Memory B cell (primary cell): ENCODE measurements around the gene CABYR.

Source experiments
- ATAC-seq: fragments of 150-1000 bp; cut with Tn5 transposase; 2 replicates; pipeline ENCODE4 v1.10.0; 2021; ENCODE audit warnings: low read depth, mild to moderate bottlenecking, moderate library complexity
- DNase-seq, 2 donors: peaks; one replicate each; pipeline ENCODE4 v3.0.0; 2022; ENCODE audit warnings: low spot score in 2 of 2
- H3K27ac Mint-ChIP-seq: one replicate; pipeline ENCODE4 v1.8.0; 2022; ENCODE audit warnings: mild to moderate bottlenecking, moderate library complexity, mixed read lengths
- H3K27me3 Mint-ChIP-seq: one replicate; pipeline ENCODE4 v1.8.0; 2022; ENCODE audit warnings: mixed read lengths
- H3K36me3 Mint-ChIP-seq: one replicate; pipeline ENCODE4 v1.8.0; 2022; ENCODE audit warnings: mild to moderate bottlenecking, mixed read lengths
- H3K4me1 Mint-ChIP-seq: one replicate; pipeline ENCODE4 v1.8.0; 2022; ENCODE audit warnings: mixed read lengths
- H3K4me3 Mint-ChIP-seq: one replicate; pipeline ENCODE4 v1.8.0; 2022; ENCODE audit warnings: mild to moderate bottlenecking, moderate library complexity, mixed read lengths
- H3K9me3 Mint-ChIP-seq: one replicate; pipeline ENCODE4 v1.8.0; 2022; ENCODE audit warnings: mixed read lengths

Gene CABYR

DNA sequence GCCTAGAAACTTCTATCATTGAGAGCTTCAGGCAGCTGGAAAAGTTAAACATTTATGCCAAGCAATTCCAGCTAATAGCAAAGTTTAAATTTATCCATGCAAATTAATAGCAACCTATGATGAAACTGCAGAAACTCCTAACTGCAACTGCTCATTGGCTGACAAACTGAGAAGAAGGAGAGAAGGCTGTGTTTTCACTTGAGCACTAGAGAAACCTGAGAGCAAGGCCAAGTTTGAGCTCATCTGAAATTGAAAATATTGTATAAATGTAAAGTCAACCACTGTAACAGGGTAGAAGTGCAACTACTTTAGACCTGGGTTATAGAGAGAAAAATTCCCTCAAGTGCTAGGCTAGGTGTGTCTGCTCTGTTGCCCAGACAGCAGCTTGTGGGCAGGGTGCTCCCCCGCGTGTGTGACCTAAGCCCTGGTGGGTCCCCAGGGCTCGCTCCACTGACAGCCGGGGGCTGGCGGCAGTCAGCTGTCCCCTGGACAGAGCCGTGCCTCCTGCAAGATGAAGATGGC lies 50.2 kb downstream of the CABYR start:
- DNase-seq = no peak
- Mint-ChIP-seq H3K9me3 (no peaks in the 10 kb centered on the region), H3K36me3 (no peaks in the 10 kb centered on the region), H3K27ac (no peak overlapping the region), H3K27me3 (peaks cover 16% of the 10 kb centered on the region), H3K4me3 (no peak overlapping the region), H3K4me1 (peaks cover 6% of the 10 kb centered on the region)
- peak; percentile 64 for ATAC-seq

DNA sequence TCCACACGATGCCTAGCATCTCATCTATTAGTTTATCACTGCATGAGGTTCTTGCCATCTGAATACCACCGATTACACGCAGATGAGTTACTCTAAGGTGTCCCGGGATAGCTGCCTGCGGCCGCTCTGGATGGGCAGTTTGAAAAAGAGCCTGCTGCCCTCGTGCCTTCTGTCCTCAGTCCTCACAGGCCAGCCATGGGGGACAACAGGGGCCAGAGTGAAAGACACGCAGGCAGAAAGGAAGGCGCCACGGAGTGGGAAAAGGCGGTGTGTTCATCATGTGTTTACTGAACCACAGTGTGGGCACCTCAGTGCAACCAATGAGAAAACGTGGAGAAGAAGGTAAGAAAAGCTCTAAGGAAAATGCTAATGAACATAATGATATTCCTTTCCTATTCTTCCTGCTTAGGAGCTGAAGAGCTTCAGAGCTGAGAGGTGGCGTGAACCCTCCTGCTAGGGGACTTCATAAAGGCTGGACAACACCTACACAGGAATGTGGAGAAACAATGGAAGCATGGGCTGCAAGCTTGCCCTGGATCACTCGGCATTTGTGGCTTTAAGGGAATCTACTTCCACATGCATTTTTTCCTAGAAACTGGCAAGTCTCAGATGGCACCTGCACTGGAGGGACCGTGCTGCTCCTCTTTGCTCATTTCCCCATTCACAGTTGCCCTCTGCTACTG lies 50.9 kb downstream of the CABYR start:
- Mint-ChIP-seq H3K4me1 (peaks cover 6% of the 10 kb centered on the region), H3K27ac (no peak overlapping the region), H3K27me3 (peaks cover 15% of the 10 kb centered on the region)

DNA sequence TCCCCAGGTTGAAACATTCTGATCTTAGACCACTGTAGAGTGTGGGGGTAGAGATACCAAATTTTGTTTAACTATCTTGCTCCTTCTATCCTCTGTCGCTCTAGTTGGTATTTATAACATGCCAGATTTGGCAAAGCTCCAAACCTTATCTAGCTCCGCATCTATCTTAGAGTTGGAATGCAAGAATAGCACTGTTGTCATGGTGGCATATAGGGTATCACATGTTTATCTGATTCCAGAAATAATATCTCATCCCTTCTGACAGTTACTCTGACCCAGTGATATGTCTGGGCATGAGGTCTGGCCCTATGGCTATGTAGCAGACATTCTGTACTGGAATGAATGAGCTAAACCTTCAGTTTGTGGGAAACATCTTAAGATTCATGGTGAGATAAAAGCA lies 51.7 kb downstream of the CABYR start:
- peaks cover 15% of the 10 kb centered on the region for H3K27me3 Mint-ChIP-seq

More for the DNA sequence above, 50.9 kb downstream of the CABYR start:
- DNase-seq (no peak), ATAC-seq (no peak)
- no peak overlapping the region for H3K4me3 Mint-ChIP-seq
- H3K36me3 Mint-ChIP-seq = no peaks in the 10 kb centered on the region
- H3K9me3 Mint-ChIP-seq = no peaks in the 10 kb centered on the region

DNA sequence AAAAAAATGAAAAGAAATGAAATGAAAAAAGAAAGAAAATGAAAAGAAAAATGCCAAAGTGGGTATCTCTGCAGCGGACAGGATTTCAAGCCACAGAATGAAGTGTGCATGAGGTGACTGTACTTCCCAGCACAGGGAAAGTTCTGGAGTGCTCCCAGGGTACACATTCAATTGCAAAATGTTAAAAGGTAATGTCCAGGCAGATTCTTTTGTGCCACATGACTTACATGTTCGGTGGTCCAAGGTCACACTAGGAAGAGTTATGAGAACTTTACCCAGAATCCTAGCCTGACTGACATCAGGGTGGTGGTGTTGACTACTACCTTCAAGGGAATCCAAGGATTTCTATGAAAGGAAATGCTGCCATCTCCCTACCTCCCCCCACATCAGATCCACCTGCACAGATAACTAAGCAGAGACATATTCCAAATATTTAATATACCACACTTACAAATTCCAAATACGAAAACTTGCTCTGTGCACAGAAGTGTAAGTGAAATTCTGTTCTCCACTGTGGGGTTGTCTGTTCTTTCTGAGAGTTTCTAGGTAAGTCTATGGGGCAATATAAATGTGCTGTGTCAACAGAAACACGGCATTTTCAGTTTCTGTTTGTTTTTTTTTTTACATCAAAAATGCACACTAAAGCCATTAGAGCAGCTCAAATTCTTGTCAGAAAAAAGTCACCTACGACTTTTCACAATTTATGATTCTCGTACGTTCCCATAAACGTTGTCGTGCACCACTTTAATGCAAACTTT lies 56.6 kb downstream of the CABYR start:
- Mint-ChIP-seq H3K36me3 (no peaks in the 10 kb centered on the region), H3K9me3 (no peaks in the 10 kb centered on the region), H3K27me3 (peaks cover 9% of the 10 kb centered on the region), H3K4me3 (no peak overlapping the region), H3K27ac (no peak overlapping the region), H3K4me1 (no peaks in the 10 kb centered on the region)
- no peak for DNase-seq
- ATAC-seq = no peak

More for the DNA sequence above, 51.7 kb downstream of the CABYR start:
- Mint-ChIP-seq H3K4me1 (peaks cover 6% of the 10 kb centered on the region), H3K36me3 (no peaks in the 10 kb centered on the region), H3K9me3 (no peaks in the 10 kb centered on the region), H3K27ac (no peak overlapping the region), H3K4me3 (no peak overlapping the region)
- ATAC-seq (no peak), DNase-seq (no peak)

DNA sequence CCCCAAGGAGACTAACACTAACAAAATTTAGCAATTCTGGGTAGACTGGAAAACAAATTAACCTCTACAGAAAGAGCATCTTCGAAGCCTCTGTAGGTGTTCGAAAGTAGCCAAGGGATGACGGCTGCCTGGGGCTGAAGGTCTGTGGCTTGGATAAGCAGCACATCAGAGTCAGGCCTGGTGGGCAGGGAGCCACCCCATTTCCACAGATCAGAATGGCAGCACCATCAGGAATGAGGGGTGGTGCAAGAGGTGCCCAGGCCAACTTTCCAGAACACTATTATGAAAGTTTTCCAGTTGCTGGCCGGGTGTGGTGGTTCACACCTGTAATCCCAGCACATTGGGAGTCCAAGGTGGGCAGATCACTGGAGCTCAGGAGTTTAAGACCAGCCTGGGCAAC lies 57.9 kb downstream of the CABYR start:
- DNase-seq = no peak
- ATAC-seq = no peak
- Mint-ChIP-seq H3K4me1 (no peaks in the 10 kb centered on the region), H3K36me3 (no peaks in the 10 kb centered on the region), H3K9me3 (no peaks in the 10 kb centered on the region), H3K27me3 (peaks cover 5% of the 10 kb centered on the region), H3K27ac (no peak overlapping the region), H3K4me3 (no peak overlapping the region)

DNA sequence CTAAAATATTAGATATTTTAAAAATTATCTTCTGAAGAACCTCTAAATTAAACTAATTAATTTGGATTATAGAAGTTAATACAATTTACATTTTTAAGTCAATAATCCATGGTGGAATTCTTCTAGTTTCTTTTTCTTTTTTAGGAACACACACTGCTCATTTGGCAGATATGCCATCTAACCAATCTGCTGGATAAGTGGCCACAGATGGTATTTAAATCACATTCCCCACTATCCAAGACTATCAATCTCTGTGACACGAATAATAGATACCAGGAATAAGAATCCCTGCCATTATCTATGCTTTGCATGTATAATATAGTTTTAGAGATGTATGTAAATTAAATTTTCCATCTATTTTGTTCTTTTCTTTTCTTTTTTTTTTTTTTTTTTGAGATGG lies 58.5 kb downstream of the CABYR start:
- H3K36me3 Mint-ChIP-seq = no peaks in the 10 kb centered on the region
- no peak overlapping the region for H3K4me3 Mint-ChIP-seq
- no peaks in the 10 kb centered on the region for H3K9me3 Mint-ChIP-seq
- no peak for DNase-seq
- no peak overlapping the region for H3K27ac Mint-ChIP-seq
- H3K4me1 Mint-ChIP-seq = no peaks in the 10 kb centered on the region
- H3K27me3 Mint-ChIP-seq = peaks cover 2% of the 10 kb centered on the region
- no peak for ATAC-seq

DNA sequence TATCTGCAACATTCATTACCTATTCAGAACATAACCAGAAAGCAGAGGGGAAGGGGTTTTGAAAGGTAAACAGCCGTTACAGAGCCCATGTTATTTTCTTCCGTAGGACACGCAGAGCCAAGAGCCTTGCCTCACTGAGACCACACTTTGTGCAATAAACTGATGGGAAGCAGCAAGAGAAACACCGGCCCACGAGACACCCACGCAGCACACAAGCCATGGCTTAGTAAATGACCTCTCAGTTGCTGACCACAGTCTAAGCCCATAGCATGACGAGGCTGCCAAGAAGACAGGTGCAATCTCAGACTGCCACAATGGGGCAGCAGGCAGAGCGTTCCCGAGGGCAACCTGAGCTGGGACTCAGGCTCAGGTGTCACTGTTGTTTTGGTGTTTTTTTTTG lies 59.6 kb downstream of the CABYR start:
- ATAC-seq = no peak

DNA sequence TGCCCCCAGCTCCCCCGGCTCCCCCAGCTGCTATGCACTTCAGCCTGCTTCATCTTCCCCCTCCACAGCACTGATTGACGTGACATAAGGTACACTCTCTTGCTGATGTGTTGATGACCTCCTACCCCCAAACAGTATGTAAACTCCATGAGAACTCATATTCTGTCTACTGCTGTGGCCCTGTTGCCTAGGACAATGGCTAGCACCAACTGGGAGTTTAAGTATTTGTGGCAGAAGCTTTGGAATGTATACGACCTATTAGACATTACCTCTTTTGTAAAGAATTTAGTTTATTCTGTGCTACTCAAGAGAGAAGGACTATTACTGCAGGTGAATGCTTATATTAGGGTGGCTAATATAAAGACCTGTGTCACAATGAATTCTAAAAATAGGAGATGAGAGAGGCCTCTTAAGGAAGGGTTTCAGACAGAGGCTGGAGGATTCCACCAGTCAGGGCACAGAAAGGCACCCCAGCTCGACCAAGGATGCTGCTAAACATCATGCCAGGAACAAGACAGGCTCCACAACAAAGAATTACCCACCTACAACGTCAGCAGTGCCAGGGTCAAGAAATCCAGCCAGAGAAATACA lies 60.6 kb downstream of the CABYR start:
- no peaks in the 10 kb centered on the region for H3K36me3 Mint-ChIP-seq
- no peak overlapping the region for H3K27ac Mint-ChIP-seq
- H3K4me1 Mint-ChIP-seq = no peaks in the 10 kb centered on the region
- no peaks in the 10 kb centered on the region for H3K9me3 Mint-ChIP-seq
- H3K4me3 Mint-ChIP-seq = no peak overlapping the region
- ATAC-seq (no peak), DNase-seq (no peak)
- peaks cover 2% of the 10 kb centered on the region for H3K27me3 Mint-ChIP-seq

More for the DNA sequence above, 59.6 kb downstream of the CABYR start:
- DNase-seq = no peak
- Mint-ChIP-seq H3K27me3 (peaks cover 2% of the 10 kb centered on the region), H3K4me1 (no peaks in the 10 kb centered on the region), H3K27ac (no peak overlapping the region), H3K4me3 (no peak overlapping the region), H3K9me3 (no peaks in the 10 kb centered on the region), H3K36me3 (no peaks in the 10 kb centered on the region)

DNA sequence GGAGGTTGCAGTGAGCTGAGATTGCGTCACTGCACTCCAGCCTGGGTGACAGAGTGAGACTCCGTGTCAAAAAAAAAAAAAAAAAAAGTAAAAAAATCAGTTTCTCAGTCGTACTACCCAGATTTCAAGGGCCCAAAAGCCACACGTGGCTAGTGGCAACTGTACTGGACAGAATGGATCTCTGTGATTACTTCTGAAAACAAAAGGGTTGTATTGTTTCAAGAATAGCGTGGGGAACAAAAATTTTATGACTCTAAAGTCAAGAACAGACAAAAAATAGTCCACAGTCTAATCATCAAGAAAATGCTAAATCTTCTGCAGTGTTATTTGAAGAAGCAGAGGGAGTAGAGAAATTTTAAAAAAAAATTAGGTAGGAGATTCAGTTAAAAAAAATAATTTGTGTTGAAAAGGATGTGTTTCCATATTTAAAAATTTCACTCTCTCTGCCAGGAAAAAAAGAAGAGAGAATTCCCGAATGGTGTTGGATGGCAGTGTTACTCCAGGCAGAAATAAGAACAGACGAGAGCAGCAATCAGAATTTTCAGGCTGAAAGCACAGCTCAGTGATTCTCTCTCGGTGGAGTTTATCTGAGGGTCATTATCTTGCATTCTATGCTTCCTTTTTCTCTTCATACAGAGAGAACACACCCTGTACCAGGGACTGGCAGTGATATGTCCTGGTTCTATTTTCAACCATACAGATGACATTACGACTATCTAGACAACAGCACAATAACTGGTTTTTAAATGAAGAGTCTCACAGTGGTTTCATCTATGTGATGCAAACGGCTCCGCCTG lies 61.8 kb downstream of the CABYR start:
- DNase-seq = no peak
- Mint-ChIP-seq H3K27ac (no peak overlapping the region), H3K4me1 (no peaks in the 10 kb centered on the region), H3K36me3 (no peaks in the 10 kb centered on the region), H3K4me3 (no peak overlapping the region), H3K27me3 (no peaks in the 10 kb centered on the region), H3K9me3 (no peaks in the 10 kb centered on the region)
- ATAC-seq = no peak

DNA sequence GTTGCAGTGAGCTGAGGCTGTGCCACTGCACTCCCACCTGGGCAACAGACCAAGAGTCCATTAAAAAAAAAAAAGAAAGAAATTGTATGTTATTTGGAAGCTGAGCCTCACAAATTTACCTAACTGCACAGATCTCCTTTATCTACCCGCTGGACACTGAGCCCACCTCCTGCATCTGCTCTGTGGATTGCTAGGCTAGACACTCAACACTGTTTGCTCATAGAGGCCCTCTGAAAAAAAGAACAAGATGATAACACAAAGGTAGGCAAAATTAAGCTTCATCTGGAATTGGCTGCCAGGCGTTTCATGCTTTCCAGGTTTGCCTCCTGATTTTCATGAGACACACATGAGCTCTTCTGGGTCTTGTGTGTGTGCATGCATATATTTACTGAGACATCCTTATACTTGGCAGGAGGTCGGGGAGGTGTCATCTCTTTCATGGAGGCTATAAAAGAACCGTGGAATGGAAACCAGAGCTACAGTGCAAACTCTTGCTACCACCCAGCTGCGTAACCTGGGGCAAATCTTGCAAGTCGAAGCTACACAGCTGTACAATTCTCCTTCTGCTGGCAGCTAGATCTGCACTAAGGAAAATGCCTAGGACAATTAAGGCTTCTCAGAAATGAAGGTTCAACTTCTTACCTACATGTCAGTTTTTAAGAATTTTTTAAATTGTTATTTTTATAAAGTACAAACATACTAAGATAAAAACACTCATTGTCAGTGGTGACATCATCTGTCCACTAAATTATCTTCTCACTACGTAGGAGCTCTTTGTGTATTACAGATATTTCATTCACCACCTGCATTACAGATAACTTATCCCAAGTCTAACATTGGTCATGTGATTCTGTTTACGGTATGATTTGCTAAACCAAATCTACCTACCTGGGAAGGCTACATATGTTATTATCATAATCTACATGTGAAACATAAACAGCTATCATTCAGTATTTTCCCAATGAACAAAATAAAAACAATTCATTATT lies 63.1 kb downstream of the CABYR start:
- H3K27ac Mint-ChIP-seq = no peak overlapping the region
- ATAC-seq (no peak), DNase-seq (no peak)
- no peaks in the 10 kb centered on the region for H3K36me3 Mint-ChIP-seq
- peaks cover 5% of the 10 kb centered on the region for H3K27me3 Mint-ChIP-seq
- no peaks in the 10 kb centered on the region for H3K9me3 Mint-ChIP-seq
- no peak overlapping the region for H3K4me3 Mint-ChIP-seq
- H3K4me1 Mint-ChIP-seq = no peaks in the 10 kb centered on the region

DNA sequence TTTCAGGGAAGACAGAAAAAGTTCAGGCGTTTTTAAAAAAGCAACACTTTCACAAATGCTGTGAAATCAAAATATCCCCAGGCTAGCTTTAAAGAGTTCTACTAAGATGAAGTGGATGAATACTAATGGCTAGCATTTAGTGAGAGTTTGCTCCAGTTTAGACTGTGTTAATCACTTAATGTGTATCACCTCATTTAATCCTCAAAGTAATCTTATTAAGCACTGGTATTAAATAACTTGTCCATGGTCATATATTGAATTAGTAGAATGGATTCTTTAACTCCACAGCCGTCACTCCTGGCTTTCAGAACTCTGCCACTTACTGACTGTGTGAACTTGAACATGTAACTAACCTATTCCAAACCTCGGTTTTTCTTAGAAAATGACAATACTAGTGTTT lies 66.0 kb downstream of the CABYR start:
- no peak overlapping the region for H3K27ac Mint-ChIP-seq
- H3K36me3 Mint-ChIP-seq = no peaks in the 10 kb centered on the region
- ATAC-seq (no peak), DNase-seq (no peak)
- H3K27me3 Mint-ChIP-seq = peaks cover 8% of the 10 kb centered on the region
- no peaks in the 10 kb centered on the region for H3K9me3 Mint-ChIP-seq
- no peaks in the 10 kb centered on the region for H3K4me1 Mint-ChIP-seq
- H3K4me3 Mint-ChIP-seq = no peak overlapping the region

DNA sequence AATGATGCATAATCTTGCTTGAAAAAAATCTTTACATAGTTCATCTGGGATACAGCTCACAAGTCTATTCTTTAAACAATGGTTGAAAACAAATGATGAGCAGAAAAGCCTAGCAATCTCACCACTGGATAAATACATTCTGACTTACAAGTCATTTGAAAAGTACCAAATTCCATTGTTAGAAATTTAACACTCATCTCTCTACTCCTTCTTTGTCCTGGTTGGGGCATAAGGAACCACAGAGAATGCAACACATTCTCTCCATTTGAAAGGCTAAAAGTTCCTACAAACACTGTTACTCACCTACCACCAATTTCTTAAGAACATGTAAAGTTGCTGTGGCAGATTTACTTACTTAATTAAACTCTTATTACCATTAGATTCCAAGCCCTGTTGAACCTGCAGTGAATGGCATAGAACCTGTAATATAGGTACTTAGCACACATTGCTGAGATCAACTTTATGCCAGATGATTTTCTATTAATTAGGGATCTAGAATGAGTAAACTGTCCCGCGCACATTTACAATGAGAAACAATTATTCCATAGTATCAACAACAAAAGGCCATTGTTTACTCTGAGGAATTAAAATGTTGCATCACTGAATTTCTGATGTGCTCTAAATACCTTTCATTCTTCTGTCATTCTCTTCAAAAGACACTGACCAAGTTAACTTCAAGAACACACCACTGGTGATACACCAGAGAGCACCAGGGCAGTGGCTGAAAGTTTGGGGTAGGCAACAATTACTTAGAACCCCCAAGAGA lies 69.6 kb downstream of the CABYR start:
- DNase-seq (no peak), ATAC-seq (no peak)
- H3K4me3 Mint-ChIP-seq = no peak overlapping the region
- peaks cover 8% of the 10 kb centered on the region for H3K27me3 Mint-ChIP-seq
- no peaks in the 10 kb centered on the region for H3K36me3 Mint-ChIP-seq
- no peaks in the 10 kb centered on the region for H3K9me3 Mint-ChIP-seq
- no peak overlapping the region for H3K27ac Mint-ChIP-seq
- H3K4me1 Mint-ChIP-seq = no peaks in the 10 kb centered on the region
